HepG2 (cell line): ENCODE measurements around the gene RBM44. TPM values are rescaled to one million over a fixed set of nuclear protein-coding genes. Genes with fewer than 3 reads are reported as not detected.

Experiments used
- ATAC-seq: fragments of 200-7000 bp; cut with Tn5 transposase; 3 replicates; pipeline ENCODE4 v1.9.1; 2020; ENCODE audit warnings: mild to moderate bottlenecking, moderate library complexity
- BruUV-seq: library from RNA; stranded (reverse); fragments of 400-500 nt; replicated peaks from 2 replicates; lab custom pipeline; 2021; lab: Mats Ljungman, UMichigan
- CTCF ChIA-PET: fragments of 300-600 bp; formaldehyde crosslinking; extraction: SDS; loops from one replicate; lab custom pipeline; 2021; ENCODE audit warnings: low total read pairs, inconsistent platforms, low intra/inter-chr PET ratio; lab: Yijun Ruan, JAX
- POLR2A ChIA-PET: fragments of 350-600 bp; sonication (Branson Sonifier 250); formaldehyde crosslinking; loops from one replicate; lab custom pipeline; 2020; ENCODE audit warnings: antibody characterized with exemption, inconsistent platforms; lab: Yijun Ruan, JAX
- DNase-seq: peaks from one replicate; pipeline ENCODE4 v3.0.0-alpha.2; 2015; ENCODE audit warnings: low spot score
- FAIRE-seq: peaks from 3 replicates; lab custom pipeline; 2011; peaks lifted over from hg19 to GRCh38; lab: Jason Lieb, UNC
- H2AFZ ChIP-seq: one replicate; pipeline ENCODE4 v1.6.1; 2011; ENCODE audit warnings: low read length, inconsistent platforms
- H3K27ac ChIP-seq: fragments of 300-600 bp; 3 replicates; pipeline ENCODE4 v1.8.0; 2011; ENCODE audit warnings: mixed run types, mild to moderate bottlenecking, mixed read lengths, low read length, inconsistent platforms; ENCODE audit not compliant: insufficient read depth; ENCODE audit errors: extremely low read length
- H3K27me3 ChIP-seq, 2 experiments: fragments of 200-600 bp in 1 of 2; 2 replicates in 1 of 2; 3 replicates in 1 of 2; pipeline versions ENCODE4 v1.6.0 to v1.8.0; 2011; ENCODE audit warnings: low read length in 2 of 2, mild to moderate bottlenecking in 2 of 2, moderate library complexity in 2 of 2, inconsistent platforms in 1 of 2; ENCODE audit not compliant: insufficient read depth in 2 of 2, control insufficient read depth in 1 of 2
- H3K36me3 ChIP-seq, 2 experiments: fragments of 200-600 bp in 1 of 2; replicated peaks in 1 of 2; 2 replicates in 1 of 2; 3 replicates in 1 of 2; pipeline versions ENCODE4 v1.5.1 to v1.8.0; 2011; ENCODE audit warnings: low read length in 2 of 2, inconsistent platforms in 1 of 2; ENCODE audit not compliant: insufficient read depth in 2 of 2, control insufficient read depth in 1 of 2
- H3K4me1 ChIP-seq: 2 replicates; pipeline ENCODE4 v1.5.1; 2012; ENCODE audit warnings: low read length, inconsistent platforms; ENCODE audit not compliant: insufficient read depth
- H3K4me2 ChIP-seq: 2 replicates; pipeline ENCODE4 v1.6.0; 2011; ENCODE audit warnings: low read depth, low read length, inconsistent platforms
- H3K4me3 ChIP-seq, 3 experiments: fragments of 200-600 bp in 1 of 3; sonication (generic), shearing (Covaris generic) in 1 of 3; replicated peaks in 1 of 3; 2 replicates each; pipeline ENCODE4 v1.5.1; 2011 to 2016; ENCODE audit warnings: low read length in 3 of 3, inconsistent platforms in 2 of 3, low read depth in 2 of 3, mild to moderate bottlenecking in 2 of 3, control low read depth in 1 of 3, mixed read lengths in 1 of 3; ENCODE audit not compliant: insufficient read depth in 1 of 3
- H3K79me2 ChIP-seq: one replicate; pipeline ENCODE4 v1.6.1; 2011; ENCODE audit warnings: low read length, inconsistent platforms; ENCODE audit not compliant: insufficient read depth
- H3K9ac ChIP-seq: 2 replicates; pipeline ENCODE4 v1.6.0; 2011; ENCODE audit warnings: mild to moderate bottlenecking, low read depth, low read length, inconsistent platforms; ENCODE audit not compliant: insufficient read depth
- H3K9me3 ChIP-seq: 2 replicates; pipeline ENCODE4 v1.5.1; 2012; ENCODE audit warnings: mild to moderate bottlenecking, low read length
- H4K20me1 ChIP-seq: 2 replicates; pipeline ENCODE4 v1.6.0; 2011; ENCODE audit warnings: inconsistent platforms, mild to moderate bottlenecking, low read length, moderate library complexity; ENCODE audit not compliant: insufficient read depth
- ARHGAP35 ChIP-seq: sonication (generic); formaldehyde crosslinking; IDR thresholded peaks from 2 replicates; pipeline ENCODE4 v1.9.0; 2022; ENCODE audit warnings: mild to moderate bottlenecking, inconsistent platforms, moderate library complexity, missing genetic modification reagents, borderline replicate concordance
- BRD4 ChIP-seq: sonication (generic); formaldehyde crosslinking; IDR thresholded peaks from 2 replicates; pipeline ENCODE4 v1.4.0; 2020; ENCODE audit warnings: missing genetic modification reagents
- IRF9 ChIP-seq: sonication (generic); formaldehyde crosslinking; IDR thresholded peaks from 2 replicates; pipeline ENCODE4 v1.8.0; 2022; ENCODE audit warnings: missing genetic modification reagents, mild to moderate bottlenecking, borderline replicate concordance
- RBM22 ChIP-seq: fragments of 200-400 bp; formaldehyde crosslinking; optimal IDR thresholded peaks from 2 replicates; pipeline ENCODE3; 2017; ENCODE audit warnings: mild to moderate bottlenecking, low read length, moderate library complexity
- ZKSCAN5 ChIP-seq: sonication (generic); formaldehyde crosslinking; IDR thresholded peaks from 2 replicates; pipeline ENCODE4 v1.5.1; 2020; ENCODE audit warnings: mild to moderate bottlenecking, missing genetic modification reagents
- ZNF841 ChIP-seq: sonication (generic); formaldehyde crosslinking; IDR thresholded peaks from 2 replicates; pipeline ENCODE4 v1.8.1; 2023; ENCODE audit warnings: missing genetic modification reagents, borderline replicate concordance
- WGBS: methylation state at CpG from one replicate; pipeline ENCODE4 v1.1.6; 2017; ENCODE audit warnings: low lambda C conversion rate; 5-methylcytosine and 5-hydroxymethylcytosine counted together
- in situ Hi-C: cut with HindIII; loops from 2 replicates; pipeline ENCODE4 v1.10.0; 2017; ENCODE audit warnings: low pct_unique_long_range_greater_than_20kb; ENCODE audit not compliant: extremely low pct_ligation_motif_present
- intact Hi-C: fragments of 100-400 bp; cut with micrococcal nuclease; formaldehyde crosslinking; loops from one replicate; pipeline ENCODE4 v1.10.0; 2022; ENCODE audit not compliant: unreplicated experiment
- polyA plus RNA-seq, 8 experiments: library from polyadenylated mRNA; depleted of rRNA in 3 of 8; stranded (reverse) in 7 of 8; unstranded in 1 of 8; fragments of >200 nt; fragmentation: Illumina TruSeq in 4 of 8; extraction: Trizol in 4 of 8; gene quantifications; 2 replicates each; pipeline versions ENCODE4 v1.2.1 to v1.2.3, GENCODE V29; 2011 to 2016; ENCODE audit warnings: low read depth in 4 of 8, missing spikeins in 1 of 8, mixed read lengths in 1 of 8; ENCODE audit not compliant: insufficient read depth in 1 of 8
- total RNA-seq, 5 experiments: library from RNA; depleted of rRNA; stranded (reverse); fragments of >200 nt; fragmentation: Illumina TruSeq; extraction: Trizol; gene quantifications; 2 replicates each; pipeline ENCODE4 v1.2.3, GENCODE V29; 2016; ENCODE audit warnings: low read depth in 1 of 5

Gene RBM44
- total and polyA plus RNA-seq, 2 of the 13 experiments (the other 11 are each of a cell fraction or from before 2014, with no cell fraction given): 0.13 to 0.50 TPM

- ATAC-seq (no peak), DNase-seq (no peak), FAIRE-seq (no peak)
- ChIA-PET CTCF (no interaction called here), POLR2A (no interaction called here)
- Histone ChIP-seq H3K27ac (no peak overlapping the region), H3K9me3 (no peaks in the 10 kb centered on the region), H3K36me3 (peaks cover 21 to 66% of the 10 kb centered on the region in 2 experiments), H3K9ac (no peak overlapping the region), H3K79me2 (no peaks in the 10 kb centered on the region), H3K4me2 (no peak overlapping the region), H3K4me3 (no peak overlapping the region), H2AFZ (no peak overlapping the region), H3K27me3 (no peaks in the 10 kb centered on the region), H3K4me1 (no peaks in the 10 kb centered on the region), H4K20me1 (no peaks in the 10 kb centered on the region)
- in situ Hi-C loops: no loop called here
- BruUV-seq: no TSS peak
- 97% methylated on average over 10 of the region's 10 CpGs for WGBS
- intact Hi-C loops: no loop called here
- TF ChIP-seq ZNF841 (CRISPR knock-in tag) (no peak), RBM22 (peak; percentile 12)
Observed at GRCh38 chr2:237758185-237758584, 40.4 kb upstream of the RBM44 start.

- WGBS: 95% methylated on average over 10 of the region's 10 CpGs
- no peak for ATAC-seq
- H3K27me3 ChIP-seq: no peaks in the 10 kb centered on the region
- TF ChIP-seq BRD4 (CRISPR knock-in tag) (no peak), ZKSCAN5 (CRISPR knock-in tag) (no peak), ARHGAP35 (CRISPR knock-in tag) (no peak), IRF9 (CRISPR knock-in tag) (no peak)
- no peak for DNase-seq
- H3K79me2 ChIP-seq: no peaks in the 10 kb centered on the region
- no peaks in the 10 kb centered on the region for H4K20me1 ChIP-seq
- H3K27ac ChIP-seq: no peak overlapping the region
- no peak overlapping the region for H2AFZ ChIP-seq
- no peak overlapping the region for H3K4me3 ChIP-seq
- BruUV-seq: no TSS peak
- FAIRE-seq: no peak
- H3K4me1 ChIP-seq: no peaks in the 10 kb centered on the region
- in situ Hi-C loops (no loop called here), intact Hi-C loops (no loop called here)
- ChIA-PET POLR2A (no interaction called here), CTCF (no interaction called here)
- peaks cover 22 to 62% of the 10 kb centered on the region in 2 experiments for H3K36me3 ChIP-seq
- H3K9ac ChIP-seq: no peak overlapping the region
- no peaks in the 10 kb centered on the region for H3K9me3 ChIP-seq
- H3K4me2 ChIP-seq: no peak overlapping the region
Observed at GRCh38 chr2:237759176-237759575, 39.4 kb upstream of the RBM44 start.
